IMR-90 (cell line): ENCODE measurements around the gene COL3A1.

Experiments used
- BHLHE40 ChIP-seq: fragments of 150-350 bp; IDR thresholded peaks from 2 replicates; pipeline ENCODE4 v1.6.1; 2016; ENCODE audit warnings: mild to moderate bottlenecking, low read depth, low read length
- CEBPB ChIP-seq: IDR thresholded peaks from 2 replicates; pipeline ENCODE4 v1.6.1; 2012; ENCODE audit warnings: low read depth, low read length, improper control_type of control experiment
- CTCF ChIP-seq: conservative IDR thresholded peaks from 2 replicates; pipeline ENCODE4 v1.5.1; 2012; ENCODE audit warnings: mild to moderate bottlenecking, low read depth, low read length, improper control_type of control experiment
- ELK1 ChIP-seq: fragments of 150-350 bp; IDR thresholded peaks from 2 replicates; pipeline ENCODE4 v1.6.1; 2016; ENCODE audit warnings: low read depth, mild to moderate bottlenecking, low read length, moderate library complexity, borderline replicate concordance
- FOS ChIP-seq: fragments of 150-350 bp; IDR thresholded peaks from 2 replicates; pipeline ENCODE4 v1.6.1; 2016; ENCODE audit warnings: low read depth, low read length
- MAFK ChIP-seq: IDR thresholded peaks from 2 replicates; pipeline ENCODE4 v1.6.1; 2012; ENCODE audit warnings: low read depth, low read length, improper control_type of control experiment
- MAZ ChIP-seq: IDR thresholded peaks from 2 replicates; pipeline ENCODE4 v1.6.1; 2012; ENCODE audit warnings: low read depth, mild to moderate bottlenecking, low read length, improper control_type of control experiment, moderate library complexity, borderline replicate concordance
- NFE2L2 ChIP-seq: fragments of 150-350 bp; IDR thresholded peaks from 2 replicates; pipeline ENCODE4 v1.6.1; 2016; ENCODE audit warnings: low read depth, mild to moderate bottlenecking, low read length
- POLR2A ChIP-seq: IDR thresholded peaks from 2 replicates; pipeline ENCODE4 v1.6.1; 2012; ENCODE audit warnings: mild to moderate bottlenecking, low read depth, low read length
- RAD21 ChIP-seq: IDR thresholded peaks from 2 replicates; pipeline ENCODE4 v1.6.1; 2012; ENCODE audit warnings: low read length, improper control_type of control experiment
- RCOR1 ChIP-seq: IDR thresholded peaks from 2 replicates; pipeline ENCODE4 v1.6.1; 2012; ENCODE audit warnings: mild to moderate bottlenecking, low read length, improper control_type of control experiment; ENCODE audit not compliant: insufficient replicate concordance
- RFX5 ChIP-seq: IDR thresholded peaks from 2 replicates; pipeline ENCODE4 v1.8.0; 2012; ENCODE audit warnings: low read depth, mild to moderate bottlenecking, low read length, moderate library complexity
- USF2 ChIP-seq: fragments of 150-350 bp; IDR thresholded peaks from 2 replicates; pipeline ENCODE4 v1.6.1; 2017; ENCODE audit warnings: mild to moderate bottlenecking, antibody characterized with exemption, low read length, low read depth

GRCh38 chr2:189013671-189014448, 39.7 kb downstream of the COL3A1 start:
- TF ChIP-seq MAZ (no peak), POLR2A (no peak; the same call in 1 of the 2 replicates), CTCF (no peak), RAD21 (no peak), CEBPB (no peak), MAFK (no peak), BHLHE40 (no peak), FOS (no peak), RFX5 (no peak), NFE2L2 (no peak), RCOR1 (no peak), USF2 (no peak), ELK1 (no peak)
